Endothelial cell of umbilical vein (primary cell): ENCODE data around the gene TMEM120B. TPM values are rescaled to one million over a fixed set of nuclear protein-coding genes. Genes with fewer than 3 reads are reported as not detected.

Experiments used
- BruUV-seq: library from RNA; stranded (reverse); fragments of 400-500 nt; replicated peaks from 2 replicates; lab custom pipeline; 2021; lab: Mats Ljungman, UMichigan
- CTCF ChIA-PET: fragments of 300-600, 350-600 bp; sonication (Branson Sonifier 250); formaldehyde crosslinking; loops from one replicate; lab custom pipeline; 2021; ENCODE audit warnings: antibody characterized with exemption, inconsistent platforms; lab: Charles Lee
- POLR2A ChIA-PET: fragments of 300-600, 350-600 bp; sonication (Branson Sonifier 250); formaldehyde crosslinking; loops from one replicate; lab custom pipeline; 2021; ENCODE audit warnings: antibody characterized with exemption, inconsistent platforms; lab: Charles Lee
- DNase-seq: peaks from one replicate; pipeline ENCODE4 v3.0.0-alpha.2; 2011; ENCODE audit warnings: low read depth, low spot score
- FAIRE-seq: peaks from 2 replicates; lab custom pipeline; 2011; peaks lifted over from hg19 to GRCh38; lab: Jason Lieb, UNC
- H2AFZ ChIP-seq: 2 replicates; pipeline ENCODE4 v1.6.0; 2012; ENCODE audit warnings: low read depth, low read length, control low read depth, inconsistent platforms
- H3K27ac ChIP-seq: 2 replicates; pipeline ENCODE4 v1.5.1; 2011; ENCODE audit warnings: low read depth, mild to moderate bottlenecking, control low read depth, low read length, moderate library complexity; ENCODE audit not compliant: insufficient read depth
- H3K27me3 ChIP-seq, 2 experiments: 2 replicates each; pipeline versions ENCODE4 v1.6.0 to v1.6.1; 2011; ENCODE audit warnings: low read length in 2 of 2, mixed read lengths in 1 of 2; ENCODE audit not compliant: control insufficient read depth in 2 of 2, insufficient read depth in 2 of 2
- H3K36me3 ChIP-seq, 2 experiments: 2 replicates in 1 of 2; 3 replicates in 1 of 2; pipeline ENCODE4 v1.5.1; 2011; ENCODE audit warnings: low read length in 2 of 2, mild to moderate bottlenecking in 1 of 2, moderate library complexity in 1 of 2; ENCODE audit not compliant: control insufficient read depth in 2 of 2, insufficient read depth in 2 of 2; ENCODE audit errors: extremely low read depth in 1 of 2
- H3K4me1 ChIP-seq: 3 replicates; pipeline ENCODE4 v1.5.1; 2011; ENCODE audit warnings: mild to moderate bottlenecking, low read length; ENCODE audit not compliant: control insufficient read depth, insufficient read depth; ENCODE audit errors: extremely low read depth
- H3K4me2 ChIP-seq: 2 replicates; pipeline ENCODE4 v1.6.1; 2011; ENCODE audit warnings: low read length, control low read depth, mixed read lengths; ENCODE audit not compliant: insufficient read depth
- H3K4me3 ChIP-seq, 3 experiments: fragments of 200-600 bp in 1 of 3; sonication (generic), shearing (Covaris generic) in 1 of 3; replicated peaks in 1 of 3; 2 replicates each; pipeline ENCODE4 v1.5.1; 2011 to 2016; ENCODE audit warnings: control low read depth in 3 of 3, low read length in 3 of 3, mild to moderate bottlenecking in 2 of 3, inconsistent platforms in 1 of 3, low read depth in 1 of 3, moderate library complexity in 1 of 3; ENCODE audit not compliant: insufficient read depth in 1 of 3
- H3K79me2 ChIP-seq: 2 replicates; pipeline ENCODE4 v1.6.0; 2012; ENCODE audit warnings: low read length, inconsistent platforms; ENCODE audit not compliant: control insufficient read depth, insufficient read depth
- H3K9ac ChIP-seq: replicated peaks from 2 replicates; pipeline ENCODE3; 2011; ENCODE audit warnings: low read length, control low read depth; ENCODE audit not compliant: insufficient read depth; ENCODE audit errors: extremely low read depth
- H3K9me1 ChIP-seq: replicated peaks from 3 replicates; pipeline ENCODE4 v1.6.0; 2011; ENCODE audit warnings: mild to moderate bottlenecking, low read length; ENCODE audit not compliant: control insufficient read depth, insufficient read depth; ENCODE audit errors: extremely low read depth
- H3K9me3 ChIP-seq: replicated peaks from 2 replicates; pipeline ENCODE4 v1.5.1; 2012; ENCODE audit warnings: low read length, inconsistent platforms; ENCODE audit not compliant: control insufficient read depth, insufficient read depth
- H4K20me1 ChIP-seq: replicated peaks from 2 replicates; pipeline ENCODE3; 2011; ENCODE audit warnings: mild to moderate bottlenecking, low read length; ENCODE audit not compliant: control insufficient read depth, insufficient read depth; ENCODE audit errors: extremely low read depth
- CTCF ChIP-seq, 2 donors: IDR thresholded peaks; 1 replicate in 1 of 2; 2 replicates in 1 of 2; pipeline ENCODE4 v1.5.1; 2011; ENCODE audit warnings: low read length in 2 of 2, mild to moderate bottlenecking in 2 of 2, moderate library complexity in 2 of 2, control low read depth in 1 of 2, inconsistent platforms in 1 of 2, low read depth in 1 of 2; ENCODE audit not compliant: insufficient read depth in 1 of 2; ENCODE audit errors: extremely low read depth in 1 of 2
- EZH2 ChIP-seq: IDR thresholded peaks from 2 replicates; pipeline ENCODE4 v1.6.1; 2012; ENCODE audit warnings: borderline replicate concordance, low read depth, mild to moderate bottlenecking, moderate library complexity, low read length, inconsistent platforms; ENCODE audit not compliant: severe bottlenecking
- FOS ChIP-seq: IDR thresholded peaks from 2 replicates; pipeline ENCODE4 v1.6.1; 2011; ENCODE audit warnings: mild to moderate bottlenecking, low read length, moderate library complexity, borderline replicate concordance; ENCODE audit not compliant: insufficient read depth
- GATA2 ChIP-seq: IDR thresholded peaks from 2 replicates; pipeline ENCODE4 v1.7.0; 2011; ENCODE audit warnings: low read depth, mild to moderate bottlenecking, moderate library complexity, mixed read lengths, low read length; ENCODE audit not compliant: insufficient read length, insufficient read depth
- JUN ChIP-seq: IDR thresholded peaks from 2 replicates; pipeline ENCODE4 v1.6.1; 2011; ENCODE audit warnings: borderline replicate concordance, low read depth; ENCODE audit not compliant: insufficient read length, insufficient read depth
- MAX ChIP-seq: IDR thresholded peaks from 2 replicates; pipeline ENCODE4 v1.6.1; 2011; ENCODE audit not compliant: insufficient read depth, insufficient read length
- MYC ChIP-seq: IDR thresholded peaks from one replicate; pipeline ENCODE4 v1.6.1; 2011; ENCODE audit warnings: mild to moderate bottlenecking, low read depth, low read length
- POLR2A ChIP-seq: IDR thresholded peaks from 2 replicates; pipeline ENCODE4 v1.6.1; 2012; ENCODE audit warnings: low read depth, mild to moderate bottlenecking, control low read depth, low read length
- POLR2AphosphoS5 ChIP-seq: IDR thresholded peaks from 2 replicates; pipeline ENCODE4 v1.6.1; 2012; ENCODE audit warnings: low read depth, mild to moderate bottlenecking, control low read depth, low read length, moderate library complexity; ENCODE audit not compliant: insufficient read depth
- dilution Hi-C: fragments of 300-500 bp; cut with MboI; formaldehyde crosslinking; loops from one replicate; pipeline ENCODE4 v1.15.0; 2019; ENCODE audit warnings: low sequenced_read_pairs; ENCODE audit not compliant: extremely low pct_ligation_motif_present
- intact Hi-C: fragments of 100-400 bp; cut with micrococcal nuclease; formaldehyde crosslinking; loops from one replicate; pipeline ENCODE4 v1.10.0; 2022
- polyA plus RNA-seq, 4 experiments: library from polyadenylated mRNA; depleted of rRNA in 3 of 4; stranded (reverse) in 3 of 4; unstranded in 1 of 4; fragments of >200 nt; gene quantifications; 2 replicates each; pipeline versions ENCODE4 v1.2.1 to v1.2.3, GENCODE V29; 2011 to 2012; ENCODE audit warnings: missing spikeins in 1 of 4
- total RNA-seq: library from RNA; stranded (reverse); gene quantifications from 2 replicates; pipeline ENCODE4 v1.2.3, GENCODE V29; 2021

TMEM120B gene
- total and polyA plus RNA-seq, 2 donors (not counting 3 experiments of a cell fraction or from before 2014, with no cell fraction given): 10.4 to 12.8 TPM

GRCh38 chr12:121769297-121769830 lies 56.8 kb downstream of the TMEM120B start:
- CTCF ChIA-PET: interaction anchor here (0.6 to 1.0 kb wide), 2 partner anchors 24 to 189 kb away, joined by 3 read pairs; partner anchors contain the start of genes KDM2B and RHOF
- Histone ChIP-seq H3K79me2 (no peaks in the 10 kb centered on the region), H3K27me3 (no peaks in the 10 kb centered on the region), H4K20me1 (no peaks in the 10 kb centered on the region), H3K9me1 (no peaks in the 10 kb centered on the region), H3K9ac (no peak overlapping the region), H3K4me3 (no peak overlapping the region), H3K4me2 (no peak overlapping the region), H2AFZ (no peak overlapping the region), H3K27ac (no peak overlapping the region), H3K9me3 (no peaks in the 10 kb centered on the region), H3K36me3 (no peaks in the 10 kb centered on the region), H3K4me1 (no peaks in the 10 kb centered on the region)
- dilution Hi-C loops (no loop called here), intact Hi-C loops (no loop called here)
- no peak for TF ChIP-seq GATA2
- TF ChIP-seq CTCF (IDR thresholded peaks at IDR 0.05; ENCODE audit: extremely low read depth in 1 of 2, insufficient read depth in 1 of 2, low read depth in 1 of 2, low read length in 2 of 2): no peak
- no peak for TF ChIP-seq MAX
- TF ChIP-seq JUN: no peak
- no peak for TF ChIP-seq MYC
- TF ChIP-seq EZH2: no peak
- no peak for TF ChIP-seq POLR2AphosphoS5
- TF ChIP-seq POLR2A: no peak
- no peak for TF ChIP-seq FOS
- BruUV-seq: no TSS peak
- POLR2A ChIA-PET: interaction anchor here (0.5 kb wide), 1 partner anchor 66 kb away, joined by 12 read pairs; no protein-coding TSS in a partner anchor
- FAIRE-seq (no peak), DNase-seq (no peak)
